Kidney (tissue), 14 donors: ENCODE measurements around the gene CD248. TPM values are rescaled to one million over a fixed set of nuclear protein-coding genes. Genes with fewer than 3 reads are reported as not detected.

Experiments used
- DNase-seq, 5 donors: peaks; one replicate each; pipeline ENCODE4 v3.0.0-alpha.2; 2013 to 2020
- FAIRE-seq: peaks from 2 replicates; lab custom pipeline; 2012; peaks lifted over from hg19 to GRCh38; lab: Jason Lieb, UNC
- H3K27ac ChIP-seq, 2 donors: one replicate each; pipeline ENCODE4 v1.7.0; 2013; ENCODE audit warnings: low read depth in 2 of 2, low read length in 2 of 2, inconsistent platforms in 1 of 2
- H3K27me3 ChIP-seq: one replicate; pipeline ENCODE4 v1.7.1; 2013; ENCODE audit warnings: low read length, inconsistent platforms; ENCODE audit not compliant: control insufficient read depth, insufficient read depth
- H3K36me3 ChIP-seq, 3 donors: one replicate each; pipeline versions ENCODE4 v1.7.0 to v1.7.1; 2013; ENCODE audit warnings: low read length in 3 of 3, control low read depth in 1 of 3, inconsistent platforms in 1 of 3; ENCODE audit not compliant: insufficient read depth in 3 of 3, control insufficient read depth in 2 of 3
- H3K4me1 ChIP-seq, 3 donors: one replicate each; pipeline versions ENCODE4 v1.7.0 to v1.7.1; 2013; ENCODE audit warnings: low read length in 3 of 3, inconsistent platforms in 1 of 3, low read depth in 1 of 3; ENCODE audit not compliant: control insufficient read depth in 2 of 3, insufficient read depth in 2 of 3
- H3K4me3 ChIP-seq, 3 donors: one replicate each; pipeline versions ENCODE4 v1.7.0 to v1.8.1; 2013; ENCODE audit warnings: low read length in 3 of 3, control low read depth in 1 of 3, inconsistent platforms in 1 of 3
- H3K9ac ChIP-seq, 3 donors: one replicate each; pipeline versions ENCODE4 v1.7.0 to v1.7.1; 2013; ENCODE audit warnings: low read length in 3 of 3, control low read depth in 1 of 3, inconsistent platforms in 1 of 3
- H3K9me3 ChIP-seq, 3 donors: one replicate each; pipeline versions ENCODE4 v1.7.0 to v1.7.1; 2013; ENCODE audit warnings: low read length in 3 of 3, control low read depth in 1 of 3, inconsistent platforms in 1 of 3; ENCODE audit not compliant: control insufficient read depth in 2 of 3, insufficient read depth in 1 of 3
- CTCF ChIP-seq: IDR thresholded peaks from 3 replicates; pipeline ENCODE4 v1.5.1; 2012; ENCODE audit warnings: mild to moderate bottlenecking, moderate library complexity, borderline replicate concordance; ENCODE audit not compliant: insufficient read depth; ENCODE audit errors: extremely low read depth
- intact Hi-C: fragments of 100-400 bp; cut with DNase I; formaldehyde crosslinking; loops from one replicate; pipeline ENCODE4 v1.11.1; 2022
- polyA plus RNA-seq: library from polyadenylated mRNA; stranded (reverse); fragments of 350-450 nt; fragmentation: Illumina TruSeq; extraction: RNeasy Lipid Tissue Mini Kit (QIAGEN cat#74804); gene quantifications from one replicate; pipeline ENCODE4 v1.2.3, GENCODE V29; 2014; ENCODE audit warnings: low read depth, low replicate concordance; ENCODE audit not compliant: insufficient read depth
- total RNA-seq: library from RNA; stranded (reverse); fragmentation: NEBNext Ultra II Directional; extraction: Animal tissue kit (Norgen Biotek cat#: 25700); gene quantifications from one replicate; pipeline ENCODE4 v1.2.1, GENCODE V29; 2021
- donor health status: control.
- donor health status: control.
- donor health status: control.
- donor health status: control.
- donor health status: control.
- donor health status: DM: yes; HTN: yes; CAD: no.
- donor health status: Normal renal cell carcinoma (clear cell type).

Gene CD248
- total and polyA plus RNA-seq, 2 donors from 2014 or later, result 14.8 to 22.9 TPM

GRCh38 chr11:66314186-66314501, 2.7 kb downstream of the CD248 start:
- no peaks in the 10 kb centered on the region for H3K36me3 ChIP-seq
- no peak for FAIRE-seq
- peak overlapping the region in 2 of 3 donors; percentile 44 to 63 for H3K4me3 ChIP-seq
- H3K27me3 ChIP-seq, result no peaks in the 10 kb centered on the region
- peaks cover 0 to 16% (median 3%) of the 10 kb centered on the region in 3 donors for H3K4me1 ChIP-seq
- peak overlapping the region; percentile 57 to 59 for H3K27ac ChIP-seq
- peak overlapping the region in 2 of 3 donors; percentile 17 to 33 for H3K9ac ChIP-seq
- intact Hi-C loops, result no loop called here
- H3K9me3 ChIP-seq, result no peaks in the 10 kb centered on the region
- no peak for DNase-seq
- TF ChIP-seq CTCF, result no peak

GRCh38 chr11:66313321-66314185, 3.3 kb downstream of the CD248 start:
- peak overlapping the region in 2 of 3 donors; percentile 33 to 65 for H3K9ac ChIP-seq
- no peak for TF ChIP-seq CTCF
- FAIRE-seq (no peak), DNase-seq (peak in 4 of 5 donors; percentile 73 to 94 (median 84))
- no peaks in the 10 kb centered on the region for H3K36me3 ChIP-seq
- H3K27me3 ChIP-seq, result no peaks in the 10 kb centered on the region
- peak overlapping the region; percentile 57 to 84 for H3K27ac ChIP-seq
- no peaks in the 10 kb centered on the region for H3K9me3 ChIP-seq
- intact Hi-C loops, result no loop called here
- peak overlapping the region; percentile 28 to 82 (median 63) for H3K4me3 ChIP-seq
- H3K4me1 ChIP-seq, result peaks cover 0 to 12% (median 2%) of the 10 kb centered on the region in 3 donors

GRCh38 chr11:66312549-66313320, 4.1 kb downstream of the CD248 start:
- Histone ChIP-seq H3K9ac (peak overlapping the region in 2 of 3 donors; percentile 63 to 65), H3K27ac (peak overlapping the region; percentile 85 to 92), H3K27me3 (no peaks in the 10 kb centered on the region), H3K36me3 (no peaks in the 10 kb centered on the region), H3K4me1 (peaks cover 0 to 7% (median 0%) of the 10 kb centered on the region in 3 donors), H3K4me3 (peak overlapping the region; percentile 59 to 82 (median 71)), H3K9me3 (no peaks in the 10 kb centered on the region)
- intact Hi-C loops, result no loop called here
- no peak for TF ChIP-seq CTCF
- DNase-seq (peak; percentile 99 to 100 (median 99)), FAIRE-seq (no peak)
